Ecto neural progenitor cell (in vitro differentiated cells): ENCODE results near the gene ACAP3.
"Not testable (repeated sequence)": the region's sequence is repeated elsewhere in the genome, so short reads cannot be mapped to it uniquely, and the experiment has no call there.

Experiments
- DNase-seq: peaks from one replicate; pipeline ENCODE4 v3.0.0-alpha.2; 2018; ENCODE audit warnings: low spot score

ACAP3 gene

DNA sequence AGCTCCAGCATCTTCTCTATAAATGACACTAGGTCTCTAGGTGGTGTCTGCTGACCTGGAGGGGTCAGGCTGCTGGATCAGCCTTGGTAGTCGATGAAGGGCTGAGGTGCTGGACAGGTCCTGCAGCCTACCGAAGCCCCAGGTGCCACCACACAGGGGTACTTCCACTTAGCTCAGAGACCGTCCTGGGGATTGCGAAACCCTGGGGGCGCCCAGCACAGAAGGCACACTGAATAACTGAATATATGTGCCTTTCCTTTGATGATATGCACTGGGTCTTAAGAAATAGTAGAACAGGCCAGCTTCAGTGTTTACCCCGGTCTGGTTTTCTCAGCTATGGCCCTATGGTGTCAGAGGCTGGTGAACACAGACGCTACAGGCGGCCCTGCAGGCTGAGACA lies 45.0 kb downstream of the ACAP3 start:
- DNase-seq: no peak

GRCh38 chr1:1262071-1262470 lies 45.7 kb downstream of the ACAP3 start:
- no peak for DNase-seq

DNA sequence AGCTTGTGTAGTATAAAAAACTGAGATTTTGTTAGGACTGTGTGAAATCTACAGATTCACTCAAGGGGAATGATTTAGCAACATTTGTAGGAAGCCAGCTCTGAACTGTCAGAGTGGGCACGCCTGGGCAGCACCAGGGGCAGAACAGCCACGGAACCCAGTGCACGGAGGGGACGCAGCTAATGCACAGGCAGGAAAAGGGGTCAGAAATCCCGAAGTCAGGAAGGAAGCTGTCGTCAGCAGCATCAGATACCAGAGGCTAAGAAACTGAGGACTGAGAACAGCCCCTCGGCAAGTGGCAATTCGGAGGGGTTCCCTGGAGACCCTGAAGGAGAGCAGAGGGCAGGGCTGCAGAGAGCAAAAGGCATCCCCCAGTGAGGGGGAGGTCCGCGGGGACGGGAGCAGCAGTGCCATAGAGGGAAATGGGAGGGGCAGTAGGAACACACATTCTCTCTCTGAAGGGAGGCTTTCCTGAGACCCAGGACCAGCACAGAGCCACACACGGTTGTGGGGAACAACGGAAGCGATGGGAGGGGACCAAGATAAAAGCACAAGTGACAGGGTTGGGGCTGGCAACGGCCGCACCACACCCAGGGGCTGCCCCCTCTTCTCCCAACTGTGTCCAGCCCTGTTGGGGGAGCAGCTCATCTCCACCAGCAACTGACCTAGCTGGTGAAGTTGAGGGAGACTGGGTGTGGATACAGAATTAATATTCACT lies 46.7 kb downstream of the ACAP3 start:
- DNase-seq: no peak

GRCh38 chr1:1259951-1260600 lies 47.7 kb downstream of the ACAP3 start:
- no peak for DNase-seq

- DNase-seq: no peak
These were observed 48.2 kb downstream of the ACAP3 start for GRCh38 chr1:1259540-1259939.

DNA sequence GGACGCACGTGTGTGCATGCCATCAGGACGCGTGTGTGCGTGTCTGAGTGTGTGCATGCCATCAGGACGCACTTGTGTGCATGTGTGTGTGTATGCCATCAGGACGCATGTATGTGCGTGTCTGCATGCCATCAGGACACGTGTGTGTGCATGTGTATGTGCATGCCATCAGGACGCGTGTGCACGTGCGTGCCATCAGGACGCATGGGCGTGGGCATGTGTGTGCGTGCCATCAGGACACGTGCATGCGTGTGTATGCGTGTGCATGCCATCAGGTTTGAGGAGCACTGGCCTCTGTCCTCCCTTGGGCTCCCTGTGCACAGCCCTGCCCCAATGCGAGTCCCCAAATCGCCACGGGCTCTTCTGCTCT lies 48.6 kb downstream of the ACAP3 start:
- DNase-seq: no peak

DNA sequence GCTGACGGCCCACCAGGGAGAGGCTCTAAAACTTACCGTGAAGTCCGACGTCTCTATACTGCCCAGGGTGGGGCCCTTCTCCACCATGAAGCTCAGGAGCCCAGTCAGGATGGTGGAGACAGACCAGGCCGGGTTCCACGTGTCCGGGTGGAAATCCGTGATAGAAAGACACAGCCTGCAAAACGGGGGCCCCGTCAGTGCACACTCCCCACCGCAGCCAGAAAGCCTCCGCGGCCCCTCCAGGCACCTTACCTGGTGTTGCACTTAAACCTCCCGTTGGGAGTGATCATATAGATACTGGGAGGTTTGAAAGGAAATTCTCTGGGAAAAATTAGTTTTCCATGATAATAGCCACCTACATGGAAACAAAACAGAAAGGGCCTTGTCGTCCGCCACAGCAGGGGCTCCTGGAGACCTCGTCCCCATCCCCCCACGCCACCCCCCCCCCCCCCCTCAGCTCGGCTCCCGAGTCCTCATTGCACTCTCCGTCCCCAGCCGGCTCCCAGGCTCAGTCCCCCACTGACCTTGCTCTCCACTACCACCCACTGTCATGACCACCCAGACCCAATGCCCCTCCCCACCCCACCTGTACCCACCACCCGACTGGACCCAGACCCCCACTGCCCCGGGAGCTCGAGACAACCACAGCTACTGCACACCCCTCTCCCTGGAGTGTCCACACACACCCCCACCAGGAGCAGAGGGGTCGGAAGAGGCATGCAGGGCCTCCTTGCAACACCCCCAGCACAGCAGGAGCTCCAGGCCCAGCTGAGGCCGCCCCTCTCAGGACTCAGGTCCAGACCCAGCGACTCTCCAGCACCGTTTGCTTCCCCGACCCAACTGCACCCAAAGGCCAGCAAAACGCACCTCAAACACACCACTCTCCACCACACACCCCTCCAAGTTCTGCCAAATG lies 50.5 kb downstream of the ACAP3 start:
- DNase-seq: no peak

GRCh38 chr1:1255611-1256010 lies 52.1 kb downstream of the ACAP3 start:
- DNase-seq: no peak

DNA sequence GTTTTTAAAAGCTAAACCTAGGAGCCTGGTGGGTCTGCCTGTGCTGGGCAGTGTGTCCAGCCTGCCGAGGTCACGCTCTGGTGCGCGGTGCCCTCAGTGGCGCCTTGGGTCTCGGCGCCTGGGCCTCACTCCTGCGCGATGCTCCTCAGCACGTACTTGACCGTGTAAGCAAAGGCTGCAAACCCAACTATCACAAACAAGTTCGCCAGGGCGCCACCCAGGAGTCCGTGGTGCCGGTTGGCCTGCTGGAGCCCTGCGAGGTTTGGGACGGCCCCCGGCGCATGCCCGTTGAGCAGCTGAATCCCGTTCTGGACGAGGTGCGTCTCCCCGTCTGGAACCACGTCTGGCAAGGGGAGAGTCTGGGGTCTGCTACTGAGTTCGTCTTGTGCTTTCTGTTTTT lies 52.7 kb downstream of the ACAP3 start:
- no peak for DNase-seq

DNA sequence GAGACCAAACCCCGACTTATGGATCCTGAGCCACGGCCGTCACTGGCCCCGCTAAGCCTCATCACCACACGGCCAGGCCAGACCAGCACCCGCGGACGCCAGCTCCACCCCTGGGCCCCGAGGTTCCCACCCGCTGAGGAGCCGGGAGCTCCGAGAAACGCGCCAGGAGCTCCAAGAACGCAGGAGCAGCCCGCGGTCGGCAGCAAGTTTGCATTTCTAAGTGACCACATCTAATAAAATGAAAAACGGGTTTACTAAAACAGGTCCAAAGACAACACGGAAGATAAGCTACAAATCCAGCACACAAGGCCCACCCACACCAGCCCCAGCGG lies 53.1 kb downstream of the ACAP3 start:
- DNase-seq: no peak

DNA sequence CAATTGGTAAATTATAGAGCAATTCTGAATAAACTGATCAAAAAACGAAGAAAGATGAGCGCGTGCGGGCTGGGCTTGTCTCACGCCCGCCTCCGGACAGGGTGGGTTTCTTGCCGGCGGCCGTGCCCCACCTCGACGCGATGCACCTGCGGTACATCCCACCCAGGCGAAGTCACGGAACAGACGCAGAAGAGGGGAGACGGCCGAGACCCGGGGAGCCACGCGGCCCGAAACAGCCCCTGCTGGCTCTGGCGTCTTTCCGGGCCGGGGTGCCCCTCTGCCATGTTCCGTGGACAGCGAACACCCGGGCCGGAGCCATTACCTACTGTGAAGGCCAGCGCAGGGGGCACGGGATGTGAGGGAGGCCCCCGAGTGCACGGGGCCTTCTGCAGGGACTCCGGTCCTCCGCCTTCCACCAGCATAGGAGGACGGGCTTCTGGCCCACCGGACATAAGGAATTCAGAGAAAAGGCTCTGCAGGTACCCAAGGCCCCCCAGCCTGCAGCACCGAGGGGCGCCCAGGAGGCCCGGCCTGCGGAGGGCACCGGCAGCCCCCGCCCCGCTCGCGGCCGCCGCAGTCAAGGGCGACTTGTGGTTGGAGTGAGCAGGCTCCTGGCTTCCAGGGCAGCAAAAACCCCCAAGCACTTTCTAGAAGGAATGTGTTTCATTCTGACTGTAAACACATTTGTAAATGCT lies 53.6 kb downstream of the ACAP3 start:
- DNase-seq: no peak

GRCh38 chr1:1253314-1253713 lies 54.4 kb downstream of the ACAP3 start:
- no peak for DNase-seq

DNA sequence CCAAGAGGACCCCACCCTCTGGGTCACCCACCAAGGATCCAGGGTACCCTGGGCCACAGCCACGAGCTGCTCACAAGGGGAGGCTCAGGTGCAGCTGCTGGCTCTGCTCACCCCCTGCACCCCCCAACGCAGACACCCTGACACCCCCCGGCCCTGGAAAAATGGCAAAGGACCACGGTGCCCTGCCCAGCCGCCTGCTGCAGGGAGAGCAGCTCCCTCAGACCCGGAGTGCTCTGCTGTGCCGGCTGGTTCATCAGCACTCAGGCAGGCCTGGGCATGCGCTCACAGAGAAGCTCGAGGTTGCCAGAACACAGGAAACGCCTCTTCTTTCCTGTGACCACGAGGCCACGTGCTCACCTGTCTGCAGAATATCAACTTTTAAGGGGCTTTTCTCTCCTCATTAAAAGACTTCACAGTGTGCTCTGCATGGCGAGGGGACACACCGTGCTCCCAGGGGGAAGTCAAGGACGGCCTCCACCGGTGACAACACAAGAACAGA lies 56.9 kb downstream of the ACAP3 start:
- no peak for DNase-seq

GRCh38 chr1:1248009-1248913 lies 59.5 kb downstream of the ACAP3 start:
- DNase-seq: not testable (repeated sequence)

GRCh38 chr1:1247341-1247913 lies 60.3 kb downstream of the ACAP3 start:
- no peak for DNase-seq

- DNase-seq: no peak
These were observed 61.0 kb downstream of the ACAP3 start, which contains the start of gene C1QTNF12 for GRCh38 chr1:1246577-1247340. Gene C1QTNF12, minus strand, starts transcription at chr1:1246722. Its CDS starts 32 bp downstream, at chr1:1246690.

GRCh38 chr1:1245817-1246576 lies 61.7 kb downstream of the ACAP3 start:
- DNase-seq: no peak

DNA sequence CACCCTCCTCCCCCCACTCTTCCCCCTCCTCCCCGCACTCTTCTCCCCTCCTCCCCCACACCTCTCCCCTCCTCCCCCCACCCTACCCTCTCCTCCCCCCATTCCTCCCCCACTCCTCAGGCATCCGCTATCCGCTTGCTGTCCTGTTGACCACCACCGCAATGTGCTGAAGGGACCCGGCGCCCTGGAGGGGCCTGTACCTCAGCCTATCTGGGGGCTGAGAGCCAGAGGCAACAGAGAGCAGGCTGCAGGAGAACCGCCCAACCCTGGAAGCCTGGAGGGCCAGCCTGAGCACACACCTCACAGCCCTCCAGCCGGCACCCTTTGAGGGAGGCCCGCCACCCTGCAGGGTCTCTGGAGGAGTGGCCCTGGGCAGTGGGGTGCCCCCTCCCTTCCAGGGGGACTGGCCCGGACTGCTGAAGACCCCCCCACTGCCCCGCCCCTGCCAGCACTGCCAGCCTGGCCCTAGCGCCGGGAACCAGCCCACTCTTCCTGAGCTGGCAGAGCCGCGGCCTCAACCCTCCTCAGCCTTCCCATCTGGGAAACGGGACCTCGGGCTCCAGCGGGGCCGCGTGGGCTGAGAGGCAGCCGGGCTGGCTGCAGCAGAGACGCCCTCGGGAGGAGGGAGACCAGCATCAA lies 62.4 kb downstream of the ACAP3 start:
- no peak for DNase-seq
